Inferior parietal cortex (tissue), 1 donor: ENCODE results near the gene CDKN1C.

ENCODE experiments used
- DNase-seq: peaks from one replicate; pipeline ENCODE4 v3.0.0-alpha.2; 2016; ENCODE audit errors: extremely low spot score

The CDKN1C gene

DNA sequence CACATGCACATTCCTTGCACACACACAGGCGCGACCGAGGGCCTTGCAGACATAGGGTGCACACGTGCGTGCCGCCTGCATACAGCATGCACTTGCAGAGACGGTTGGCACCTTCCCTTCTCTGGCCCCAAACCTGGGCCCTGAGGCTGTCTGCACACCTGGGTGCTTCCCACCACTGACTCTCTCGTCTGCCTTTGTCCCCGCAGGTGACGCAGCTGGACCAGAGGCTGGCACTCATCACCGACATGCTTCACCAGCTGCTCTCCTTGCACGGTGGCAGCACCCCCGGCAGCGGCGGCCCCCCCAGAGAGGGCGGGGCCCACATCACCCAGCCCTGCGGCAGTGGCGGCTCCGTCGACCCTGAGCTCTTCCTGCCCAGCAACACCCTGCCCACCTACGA, 38.0 kb downstream of the CDKN1C start:
- DNase-seq: no peak

DNA sequence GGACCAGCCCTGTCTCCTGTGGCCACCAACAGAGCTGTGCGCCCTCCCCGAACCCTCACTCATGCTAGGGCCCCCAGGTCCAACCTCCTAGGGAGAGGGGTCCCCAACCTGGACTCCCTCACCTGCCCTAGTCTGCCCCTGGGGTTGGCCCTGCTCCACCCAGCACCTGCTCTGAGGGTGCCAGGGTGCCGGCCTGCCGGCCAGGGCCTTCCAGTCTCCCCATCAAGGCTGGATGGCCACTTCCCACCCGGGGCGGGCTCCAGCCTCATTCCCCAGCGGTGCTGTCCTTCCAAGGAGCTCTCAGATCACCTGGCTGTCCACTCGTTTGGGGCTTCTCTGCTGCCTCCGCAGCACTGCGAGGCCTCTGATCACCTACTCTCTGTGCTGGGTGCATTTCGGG, 39.1 kb downstream of the CDKN1C start:
- no peak for DNase-seq

DNA sequence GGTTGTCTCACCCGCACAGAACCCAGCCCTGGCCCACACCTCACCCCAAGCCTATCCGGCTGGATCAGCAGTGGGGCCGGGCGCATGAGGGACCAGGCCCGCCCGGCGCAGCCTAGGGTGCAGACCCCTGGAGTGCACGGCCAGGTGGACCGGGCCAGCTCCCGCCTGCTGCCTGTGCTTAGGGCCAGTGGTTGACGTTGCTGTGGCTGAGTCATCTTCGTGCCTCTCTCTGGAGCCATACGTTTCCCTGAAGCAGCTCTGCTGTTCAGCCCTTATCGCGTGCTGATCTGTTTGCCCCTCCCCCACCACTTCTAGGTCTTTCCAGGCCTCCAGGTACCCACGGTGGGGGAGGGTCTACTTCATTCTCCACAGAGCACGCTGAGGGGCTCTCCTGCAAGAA, 39.5 kb downstream of the CDKN1C start:
- DNase-seq: no peak

DNA sequence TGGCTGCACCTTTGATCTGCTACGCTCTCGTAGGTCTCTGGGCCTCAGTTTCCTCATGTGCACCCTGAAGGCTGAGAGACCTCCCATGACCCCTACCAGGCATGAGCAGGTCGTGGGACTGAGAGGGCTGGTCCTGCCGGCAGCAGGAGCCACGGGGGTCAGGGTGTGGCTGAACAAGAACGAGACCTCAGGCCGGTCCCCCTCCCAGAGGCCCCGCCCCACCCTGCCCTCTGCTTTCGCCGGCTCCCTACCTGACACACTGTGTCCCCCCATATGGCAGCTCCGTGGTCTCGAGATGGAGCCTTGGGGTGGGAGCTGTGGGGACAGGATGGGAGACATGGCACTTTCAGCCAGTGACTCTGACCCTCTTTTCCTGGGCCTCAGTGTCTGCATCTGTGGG, 40.6 kb downstream of the CDKN1C start:
- DNase-seq: no peak

DNA sequence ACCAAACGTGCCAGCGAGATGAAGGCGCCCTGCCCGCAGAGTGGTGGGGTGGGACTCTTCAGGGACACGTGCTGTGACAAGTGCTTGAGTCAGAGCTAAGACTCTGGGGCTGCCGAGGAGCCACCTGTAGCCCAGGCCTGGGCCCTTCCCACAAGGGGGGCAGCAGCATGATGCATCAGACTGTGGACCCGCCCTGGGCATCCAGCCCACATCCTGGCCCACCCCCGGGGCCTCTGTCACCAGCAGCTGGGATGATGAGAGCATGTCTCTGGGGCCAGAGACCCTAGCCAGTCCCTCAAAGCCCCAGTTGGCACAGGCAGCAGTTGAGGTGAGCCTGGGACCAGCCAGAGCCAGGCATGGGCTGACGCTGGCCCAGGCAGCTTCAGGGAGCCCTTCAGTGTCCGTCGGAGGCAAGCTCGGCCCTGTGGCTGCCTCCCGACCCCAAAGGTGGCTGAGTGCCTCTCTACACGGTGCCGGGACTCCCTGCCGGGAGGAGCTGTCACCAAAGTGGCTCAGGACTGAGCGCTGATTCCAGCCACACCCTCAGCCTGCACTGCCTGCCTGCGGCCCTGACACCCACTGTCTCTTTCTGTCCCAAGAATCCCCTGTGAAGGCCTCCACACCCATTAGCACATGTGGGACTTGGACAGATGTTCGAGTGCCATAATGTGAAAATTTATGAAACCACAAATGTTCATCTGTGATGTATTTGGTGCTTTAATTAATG, 41.3 kb downstream of the CDKN1C start:
- no peak for DNase-seq

DNA sequence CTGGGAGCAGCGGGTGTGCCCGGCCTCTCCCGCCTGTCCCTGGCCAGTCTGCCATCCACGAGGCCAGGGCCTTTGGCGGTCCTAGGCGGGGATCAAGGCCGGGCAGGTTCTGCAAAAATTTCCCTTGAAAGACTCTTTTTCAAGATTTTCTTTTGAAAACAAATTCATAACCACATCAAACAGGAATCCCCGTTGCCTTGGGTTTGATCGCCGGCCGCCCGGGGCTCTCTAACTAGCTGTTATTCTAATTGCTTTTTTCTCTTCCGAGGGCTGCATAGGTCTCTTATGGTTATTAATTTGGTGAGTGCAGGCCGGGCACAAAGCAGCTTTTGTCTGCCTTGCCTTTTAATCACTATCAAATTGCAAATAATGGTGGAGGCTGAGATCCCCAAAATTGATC, 42.0 kb downstream of the CDKN1C start:
- no peak for DNase-seq

DNA sequence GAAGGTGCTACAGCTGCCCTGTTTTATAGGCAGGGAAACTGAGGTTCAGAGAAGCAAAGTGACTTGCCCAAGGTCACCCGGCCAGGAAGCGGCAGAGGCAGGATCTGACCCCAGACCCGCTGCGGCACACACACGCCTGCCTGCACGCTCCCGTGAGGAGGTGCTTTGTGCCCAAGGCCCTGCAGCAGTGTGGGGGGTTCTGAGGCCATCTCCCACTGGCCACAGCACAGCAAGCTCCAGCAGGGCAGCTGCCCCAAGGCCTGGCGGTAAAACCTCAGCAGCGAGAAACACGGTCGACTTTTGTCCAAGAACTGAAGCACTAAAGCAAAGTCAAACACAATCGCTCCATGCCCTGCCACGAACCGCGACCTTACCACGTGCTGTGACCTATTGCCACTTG, 42.7 kb downstream of the CDKN1C start:
- DNase-seq: no peak

DNA sequence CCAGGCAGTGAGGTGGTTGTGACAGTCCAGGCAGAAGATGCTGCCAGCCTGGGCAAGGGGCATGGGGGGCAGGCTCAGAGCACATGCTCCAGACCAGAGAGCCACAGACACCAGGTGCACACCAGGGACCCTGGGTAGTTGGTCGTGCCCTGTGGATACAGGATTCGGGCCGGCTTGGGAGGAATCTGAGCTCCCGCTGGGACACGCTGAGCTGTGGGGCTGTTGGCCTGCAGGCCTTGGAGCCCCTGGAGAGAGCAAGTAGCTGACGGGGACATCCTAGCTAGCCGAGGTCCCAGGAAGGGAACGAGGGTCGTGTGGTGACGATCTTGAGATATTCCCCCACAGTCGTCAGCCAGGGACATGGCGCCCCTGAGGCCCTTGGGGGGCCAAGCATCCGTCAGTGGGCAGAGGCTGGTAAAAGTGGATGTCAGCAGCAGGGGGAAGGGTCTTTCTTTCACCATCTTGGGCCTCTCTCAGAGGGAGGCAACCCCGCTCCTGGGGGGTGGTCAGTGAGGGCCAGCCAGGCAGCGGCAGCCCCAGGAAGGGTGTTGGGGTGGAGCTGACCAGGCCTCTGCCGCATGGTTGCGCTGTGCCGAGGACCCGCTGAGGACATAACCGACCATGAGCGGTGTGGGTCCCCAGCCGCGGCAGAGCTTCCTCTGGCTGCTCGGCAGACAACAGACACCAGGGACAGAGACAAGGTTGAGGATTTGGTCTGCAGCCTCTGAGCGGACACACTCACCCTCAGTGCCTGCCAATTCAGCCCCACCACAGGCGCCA, 44.0 kb downstream of the CDKN1C start:
- no peak for DNase-seq

DNA sequence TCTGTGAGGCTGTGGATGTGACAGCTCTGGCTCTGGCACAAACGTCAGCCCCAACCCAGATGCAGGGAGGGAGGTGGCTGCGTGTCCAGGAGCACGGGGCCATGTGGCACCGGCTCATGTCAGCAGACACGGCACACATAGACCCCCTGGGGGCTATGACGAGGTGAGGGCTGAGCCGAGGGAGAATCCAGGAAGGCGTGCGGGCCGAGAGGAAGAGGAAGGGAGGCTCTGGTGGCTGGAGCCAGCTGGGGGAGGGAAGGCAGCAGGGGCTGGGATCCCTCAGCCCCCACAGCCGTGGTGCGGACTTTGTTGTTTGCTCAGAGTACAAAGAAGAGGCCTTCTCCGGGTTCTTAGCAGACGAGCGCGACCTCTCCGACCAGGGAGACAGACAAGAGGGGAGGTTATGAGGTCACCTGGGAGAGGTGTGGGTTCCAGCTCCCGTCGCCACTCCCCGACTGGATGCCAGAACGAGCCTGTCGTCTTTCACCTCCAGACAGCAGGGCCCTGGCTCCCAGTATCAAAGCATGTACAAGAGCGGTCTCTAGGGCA, 46.1 kb downstream of the CDKN1C start:
- no peak for DNase-seq

DNA sequence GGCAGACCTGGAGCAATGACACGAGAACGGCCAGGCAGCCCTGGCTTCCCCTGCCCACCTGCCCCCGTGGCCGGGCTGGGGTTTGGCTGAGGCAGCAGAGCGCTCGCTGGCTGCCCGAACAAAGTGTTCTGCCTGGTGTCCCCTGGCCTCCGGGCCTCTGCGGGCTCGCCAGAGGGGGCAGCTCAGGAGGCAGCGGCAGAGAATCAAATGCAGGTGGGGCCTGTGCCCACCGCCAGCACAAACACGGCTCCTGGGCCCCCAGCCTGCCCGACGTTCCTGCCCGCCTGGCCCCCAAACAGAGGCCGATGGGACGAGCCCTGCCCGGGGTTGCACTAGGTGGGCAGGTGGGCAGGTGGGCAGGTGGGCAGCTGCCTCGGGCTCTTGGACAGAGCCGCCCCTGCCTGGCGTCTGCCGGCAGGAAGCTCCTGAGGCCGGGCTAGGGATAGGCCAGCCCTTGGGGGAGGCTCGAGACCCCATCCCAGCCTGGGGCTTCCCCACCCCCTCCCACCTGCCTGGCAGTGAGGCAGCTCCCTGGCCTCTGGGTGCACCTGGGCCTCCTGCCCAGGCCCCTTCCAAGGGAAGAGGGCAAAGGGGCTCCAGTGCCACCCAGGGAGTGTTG, 46.8 kb downstream of the CDKN1C start:
- no peak for DNase-seq

DNA sequence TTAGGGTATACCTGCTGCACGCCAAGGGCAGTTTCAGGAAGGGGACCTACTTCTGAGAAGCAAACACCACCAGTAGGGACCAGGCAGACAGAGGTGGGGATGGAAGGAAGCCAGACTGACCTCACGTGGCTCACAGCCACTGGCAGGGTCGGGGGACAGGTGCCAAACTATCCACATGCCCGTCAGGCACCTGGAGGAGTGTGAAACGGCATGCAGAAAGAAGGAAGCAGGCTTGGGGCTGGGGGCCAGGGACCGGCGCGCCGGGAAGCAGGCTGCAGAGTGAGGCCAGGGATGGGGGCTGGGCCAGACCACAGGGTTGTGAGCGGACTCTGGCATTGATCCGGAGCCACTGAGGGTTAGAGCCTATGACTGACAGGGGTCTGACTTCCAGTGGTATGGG, 47.5 kb downstream of the CDKN1C start:
- DNase-seq: no peak

DNA sequence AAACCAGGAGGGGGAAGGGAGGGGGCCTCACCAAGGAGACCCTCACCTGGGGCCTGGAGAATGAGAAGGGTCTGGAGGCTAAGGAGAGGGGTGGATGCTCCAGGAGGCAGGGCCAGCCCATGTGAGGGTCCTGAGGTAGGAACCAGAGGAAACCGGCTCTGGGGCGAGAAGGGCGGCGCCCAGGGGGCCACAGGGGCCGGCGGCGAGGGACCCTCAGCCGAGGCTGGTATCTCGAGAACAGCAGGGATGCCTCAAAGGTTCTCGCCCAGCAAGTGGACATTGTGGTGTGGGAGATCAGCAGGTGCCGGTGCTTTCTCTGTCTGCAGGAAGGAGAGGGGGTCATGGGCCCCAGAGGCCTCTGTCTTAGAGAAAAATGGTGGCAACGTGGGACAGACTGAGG, 47.9 kb downstream of the CDKN1C start:
- no peak for DNase-seq

DNA sequence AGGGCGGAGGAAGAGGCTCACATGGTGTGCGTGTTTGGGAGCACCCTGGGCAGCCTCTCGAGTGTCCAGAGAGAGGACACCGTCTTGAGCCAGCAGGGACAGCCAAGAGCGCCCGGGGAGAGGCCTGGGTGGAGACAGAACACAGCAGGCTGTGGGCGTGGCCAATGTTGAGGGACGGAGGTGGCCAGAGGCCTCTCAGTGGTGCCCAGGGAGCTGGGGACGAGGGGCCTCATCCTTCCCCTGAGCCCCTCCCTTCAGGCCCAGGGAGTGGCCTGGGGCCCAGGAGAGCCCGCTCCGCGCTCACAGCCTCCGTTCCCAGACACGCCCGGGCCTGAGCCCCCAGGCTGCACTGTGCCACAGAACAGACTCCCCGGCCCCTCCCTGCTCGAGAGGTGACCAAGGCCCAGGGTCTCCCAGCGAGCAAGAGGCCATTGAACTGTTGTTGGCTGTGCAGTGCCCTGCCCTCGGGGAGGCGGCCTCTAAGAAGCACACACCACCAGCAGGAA, 48.4 kb downstream of the CDKN1C start:
- DNase-seq: no peak

DNA sequence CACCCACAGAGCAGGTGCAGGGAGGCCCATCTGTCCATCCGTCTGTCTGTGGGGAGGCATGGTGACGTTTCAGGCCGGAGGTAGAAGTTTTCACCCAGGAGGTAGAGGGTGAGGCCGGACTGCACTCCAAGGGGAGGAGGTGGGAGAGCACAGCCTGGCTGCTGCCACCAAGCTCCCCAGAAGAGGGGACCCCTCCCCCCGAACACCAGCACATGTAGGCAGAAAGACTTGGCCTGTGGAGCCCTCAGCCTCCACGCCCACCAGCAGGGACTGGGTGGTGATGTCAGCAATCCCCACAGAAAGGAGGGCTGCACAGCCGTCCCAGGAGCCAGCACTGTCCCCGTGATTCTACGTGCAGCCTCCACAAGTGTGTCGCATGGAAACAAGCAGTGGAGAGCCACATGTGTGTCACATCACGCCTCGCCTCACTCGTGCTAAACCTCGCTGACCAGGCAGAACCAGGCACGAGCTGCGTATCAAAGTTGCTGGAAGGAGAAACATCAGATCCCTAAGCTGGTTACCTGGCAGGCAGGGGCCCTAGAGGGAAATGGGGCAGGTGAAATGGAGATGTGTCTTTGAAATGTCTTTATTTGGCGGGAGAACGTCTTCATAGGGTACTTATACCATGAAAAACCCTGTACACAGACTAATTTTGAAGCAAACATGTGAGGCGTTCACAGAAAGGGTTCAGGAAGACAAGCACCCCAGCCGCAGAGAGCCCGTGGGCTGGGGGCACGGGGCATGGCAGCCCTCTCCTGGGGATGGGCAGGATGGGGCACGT, 49.1 kb downstream of the CDKN1C start:
- no peak for DNase-seq

DNA sequence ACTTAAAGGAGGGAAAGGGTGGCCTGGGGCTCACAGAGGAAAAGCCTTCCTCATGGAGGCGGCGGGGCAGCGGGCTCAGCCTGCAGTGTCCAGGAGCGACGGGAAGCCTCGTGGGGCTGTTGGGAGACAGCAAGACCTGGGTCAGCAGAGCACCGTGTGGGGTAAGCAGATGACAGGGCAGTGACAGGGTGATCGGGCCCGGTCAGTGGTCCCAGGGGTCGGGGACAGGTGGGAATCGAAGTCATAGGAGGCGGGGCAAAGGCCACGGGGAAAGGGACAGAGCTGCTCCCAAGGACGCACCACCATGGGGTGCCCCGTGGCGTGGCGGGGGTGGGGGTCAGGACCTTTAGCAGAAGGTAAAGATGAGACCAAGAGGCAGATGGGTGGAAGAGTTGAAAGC, 49.8 kb downstream of the CDKN1C start:
- no peak for DNase-seq

DNA sequence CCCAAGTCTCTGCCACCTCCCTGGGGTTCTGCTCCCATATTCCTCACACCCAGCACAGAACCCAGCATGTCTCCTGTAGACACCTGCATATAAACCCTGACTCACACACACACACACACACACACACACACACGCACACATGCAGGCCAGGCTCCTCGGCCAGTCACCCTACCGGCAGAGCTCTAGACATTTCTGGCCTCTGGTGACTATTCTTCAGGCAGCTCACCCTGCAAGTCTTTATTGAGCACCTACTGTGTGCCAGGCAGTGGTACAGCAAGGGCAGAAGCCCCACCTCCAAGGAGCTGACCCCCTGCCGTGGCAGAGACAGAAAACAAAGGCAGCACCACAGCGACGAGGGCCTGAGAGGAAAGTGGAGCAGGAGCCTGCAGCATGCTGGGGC, 50.3 kb downstream of the CDKN1C start:
- no peak for DNase-seq

DNA sequence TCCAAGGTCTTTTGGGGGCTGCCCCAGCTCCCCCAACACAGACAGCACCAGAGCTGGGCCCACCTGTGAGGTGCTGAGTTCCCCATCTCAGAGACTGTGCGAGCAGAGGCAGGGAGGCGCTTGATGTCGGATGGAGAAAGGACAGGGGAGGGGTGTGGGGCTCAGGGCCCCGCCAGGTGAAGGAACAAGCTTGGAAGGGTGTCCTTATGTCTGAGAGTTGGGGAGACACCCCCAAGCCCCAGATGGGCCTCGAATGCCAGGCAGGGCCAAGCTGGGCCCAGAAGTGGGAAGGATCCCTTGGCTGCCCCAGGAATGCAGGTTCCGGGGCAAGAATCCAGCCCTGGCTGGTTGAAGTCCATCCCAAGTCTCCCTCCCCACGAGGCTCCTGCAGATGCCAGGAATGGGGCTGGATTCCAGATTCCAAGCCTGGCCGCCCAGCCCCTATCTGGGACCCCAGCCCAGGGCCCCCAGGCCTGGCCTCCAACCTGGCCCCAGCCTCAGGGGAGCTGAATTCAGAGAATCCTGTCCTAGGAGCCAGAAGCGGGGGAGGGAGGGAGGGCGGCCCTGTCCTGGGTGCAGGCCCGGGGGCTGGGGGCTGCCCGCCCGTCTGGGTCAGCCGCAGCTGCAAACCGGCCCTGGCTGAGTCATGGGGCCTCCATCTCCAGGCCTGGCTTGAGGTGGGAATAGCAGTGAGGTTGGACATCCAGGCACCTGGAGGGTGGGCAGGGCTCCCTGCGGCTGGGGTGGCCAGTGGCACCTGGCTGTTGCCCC, 50.9 kb downstream of the CDKN1C start:
- no peak for DNase-seq

DNA sequence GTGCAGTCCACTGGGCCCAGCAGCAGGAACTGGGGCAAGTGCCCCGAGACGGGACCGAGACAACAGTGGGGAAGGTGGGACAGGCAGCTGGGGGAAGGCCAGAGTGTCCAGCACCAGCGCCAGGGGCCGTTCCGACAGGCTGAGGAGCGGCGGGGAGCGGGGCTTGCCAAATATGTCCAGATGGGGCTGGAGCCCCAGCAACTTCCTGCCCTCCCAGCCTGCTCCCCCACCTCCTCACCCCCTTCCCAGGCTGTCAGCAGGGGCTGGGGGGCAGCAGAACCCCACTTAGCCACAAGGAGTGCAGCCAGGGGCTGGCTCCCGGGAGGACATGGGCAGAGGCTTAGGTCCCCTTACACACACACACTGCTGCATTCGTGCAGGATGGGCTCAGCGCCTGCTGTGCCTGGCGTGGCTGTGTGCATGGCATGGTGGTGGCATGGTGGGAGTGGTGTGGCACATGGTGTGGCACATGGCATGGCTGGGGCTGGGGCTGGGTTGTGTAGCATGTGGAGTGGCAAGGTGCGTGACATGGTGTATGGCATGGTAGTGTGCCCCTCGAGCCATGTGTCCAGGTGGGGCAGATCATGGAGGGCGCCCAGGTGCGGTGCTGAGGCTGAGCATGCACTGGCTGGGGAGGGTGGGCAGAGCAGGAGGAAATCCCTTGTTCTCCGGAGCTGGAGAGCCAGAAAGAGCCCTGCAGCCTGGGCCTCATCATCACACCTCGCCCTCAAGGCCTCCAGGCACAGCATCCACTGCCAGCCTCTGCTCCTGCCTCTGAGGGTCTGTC, 51.7 kb downstream of the CDKN1C start:
- DNase-seq: no peak
